Kidney epithelial cell (primary cell): ENCODE results near the gene KDM2A. TPM values are rescaled to one million over a fixed set of nuclear protein-coding genes. Genes with fewer than 3 reads are reported as not detected.
"Not testable (repeated sequence)": the region's sequence is repeated elsewhere in the genome, so short reads cannot be mapped to it uniquely, and the experiment has no call there.

Experiments
- DNase-seq: peaks from one replicate; pipeline ENCODE4 v3.0.0-alpha.2; 2010; ENCODE audit warnings: low read depth
- H3K27me3 ChIP-seq: 2 replicates; pipeline ENCODE4 v1.6.0; 2011; ENCODE audit warnings: low read length; ENCODE audit not compliant: control insufficient read depth, insufficient read depth
- H3K36me3 ChIP-seq: 2 replicates; pipeline ENCODE4 v1.5.1; 2011; ENCODE audit warnings: low read length; ENCODE audit not compliant: control insufficient read depth, insufficient read depth
- H3K4me3 ChIP-seq: 2 replicates; pipeline ENCODE4 v1.5.1; 2011; ENCODE audit warnings: low read depth, mild to moderate bottlenecking, control low read depth, low read length
- CTCF ChIP-seq: IDR thresholded peaks from 2 replicates; pipeline ENCODE4 v1.5.1; 2011; ENCODE audit warnings: mild to moderate bottlenecking, moderate library complexity, low read length, control low read depth, inconsistent platforms; ENCODE audit not compliant: insufficient read depth, poor library complexity, severe bottlenecking
- total RNA-seq: library from RNA; depleted of rRNA; stranded (reverse); fragments of >200 nt; gene quantifications from 2 replicates; pipeline ENCODE4 v1.2.3, GENCODE V29; 2015

KDM2A gene
- total RNA-seq, 1 donor from 2014 or later: 36.2 TPM

GRCh38 chr11:67126986-67127385 is 7.9 kb downstream of the KDM2A start:
- no peak overlapping the region for H3K4me3 ChIP-seq
- H3K27me3 ChIP-seq: no peaks in the 10 kb centered on the region
- no peak for DNase-seq
- no peaks in the 10 kb centered on the region for H3K36me3 ChIP-seq
- no peak for TF ChIP-seq CTCF

- DNase-seq, H3K27me3 ChIP-seq, H3K4me3 ChIP-seq, H3K36me3 ChIP-seq: not testable (repeated sequence)
These were observed 11.8 kb downstream of the KDM2A start for GRCh38 chr11:67130861-67131260.

GRCh38 chr11:67136156-67136555 is 17.1 kb downstream of the KDM2A start:
- TF ChIP-seq CTCF: no peak
- Histone ChIP-seq H3K27me3 (no peaks in the 10 kb centered on the region), H3K36me3 (peaks cover 1% of the 10 kb centered on the region), H3K4me3 (no peak overlapping the region)
- no peak for DNase-seq

- DNase-seq: no peak
- Histone ChIP-seq H3K4me3 (no peak overlapping the region), H3K36me3 (peaks cover 1% of the 10 kb centered on the region)
These were observed 19.9 kb downstream of the KDM2A start for GRCh38 chr11:67138922-67139321.

GRCh38 chr11:67146516-67147226 is 27.6 kb downstream of the KDM2A start:
- Histone ChIP-seq H3K27me3 (no peaks in the 10 kb centered on the region), H3K4me3 (no peak overlapping the region), H3K36me3 (no peaks in the 10 kb centered on the region)
- no peak for TF ChIP-seq CTCF
- no peak for DNase-seq

More at GRCh38 chr11:67138922-67139321, 19.9 kb downstream of the KDM2A start:
- no peak for TF ChIP-seq CTCF
- no peaks in the 10 kb centered on the region for H3K27me3 ChIP-seq

- H3K4me3 ChIP-seq: no peak overlapping the region
- TF ChIP-seq CTCF: no peak
- H3K36me3 ChIP-seq: no peaks in the 10 kb centered on the region
- no peaks in the 10 kb centered on the region for H3K27me3 ChIP-seq
- DNase-seq: no peak
These were observed 34.9 kb downstream of the KDM2A start for GRCh38 chr11:67153971-67154370.
